PC-3 (cell line): ENCODE data around the gene ARHGAP5. TPM values are rescaled to one million over a fixed set of nuclear protein-coding genes. Genes with fewer than 3 reads are reported as not detected.
A peak's percentile ranks its signal among the peaks of the same experiment; 100 is the strongest.

ENCODE experiments used
- ATAC-seq: fragments of 200-7000 bp; cut with Tn5 transposase; 2 replicates; pipeline ENCODE4 v1.9.1; 2020; ENCODE audit warnings: mild to moderate bottlenecking, moderate library complexity
- BruUV-seq: library from RNA; stranded (reverse); fragments of 400-500 nt; replicated peaks from 2 replicates; lab custom pipeline; 2021; lab: Mats Ljungman, UMichigan
- CTCF ChIA-PET: fragments of 300-600 bp; sonication (Branson Sonifier 250); formaldehyde crosslinking; loops from one replicate; lab custom pipeline; 2022; ENCODE audit warnings: antibody characterized with exemption; lab: Charles Lee
- POLR2A ChIA-PET: fragments of 300-600 bp; sonication (Branson Sonifier 250); formaldehyde crosslinking; loops from one replicate; lab custom pipeline; 2022; ENCODE audit warnings: antibody characterized with exemption; ENCODE audit not compliant: unreplicated experiment; lab: Charles Lee
- DNase-seq: peaks from one replicate; pipeline ENCODE4 v3.0.0-alpha.2; 2015
- H2AFZ ChIP-seq: fragments of 300-600 bp; sonication (generic); 2 replicates; pipeline ENCODE4 v1.6.0; 2016; ENCODE audit warnings: antibody characterized with exemption, low read length
- H3F3A ChIP-seq: fragments of 300-600 bp; sonication (generic); one replicate; pipeline ENCODE4 v1.6.0; 2017; ENCODE audit warnings: antibody characterized with exemption, low read length, control low read depth, mild to moderate bottlenecking; ENCODE audit not compliant: unreplicated experiment
- H3K27ac ChIP-seq: fragments of 300-600 bp; sonication (generic); 2 replicates; pipeline ENCODE4 v1.5.1; 2016; ENCODE audit warnings: mild to moderate bottlenecking, low read length
- H3K27me3 ChIP-seq: fragments of 300-600 bp; sonication (generic); 2 replicates; pipeline ENCODE4 v1.6.1; 2016; ENCODE audit warnings: low read length, mixed read lengths
- H3K36me3 ChIP-seq: fragments of 300-600 bp; sonication (generic); 2 replicates; pipeline ENCODE4 v1.6.1; 2016; ENCODE audit warnings: low read depth, mixed run types, low read length, mixed read lengths
- H3K4me1 ChIP-seq: fragments of 300-600 bp; sonication (generic); 2 replicates; pipeline ENCODE4 v1.5.1; 2016; ENCODE audit warnings: low read length; ENCODE audit not compliant: insufficient read depth
- H3K4me2 ChIP-seq: fragments of 300-600 bp; sonication (generic); 2 replicates; pipeline ENCODE4 v1.6.0; 2016; ENCODE audit warnings: low read length
- H3K4me3 ChIP-seq: fragments of 300-600 bp; sonication (generic); 2 replicates; pipeline ENCODE4 v1.5.1; 2016; ENCODE audit warnings: mild to moderate bottlenecking, low read length, mixed read lengths
- H3K79me2 ChIP-seq: fragments of 300-600 bp; sonication (generic); 2 replicates; pipeline ENCODE4 v1.6.1; 2017; ENCODE audit warnings: low read length, mixed read lengths
- H3K9ac ChIP-seq: fragments of 300-600 bp; sonication (generic); 2 replicates; pipeline ENCODE4 v1.6.0; 2016; ENCODE audit warnings: mild to moderate bottlenecking, low read length
- H3K9me2 ChIP-seq: fragments of 300-600 bp; sonication (generic); replicated peaks from 2 replicates; pipeline ENCODE4 v1.6.1; 2016; ENCODE audit warnings: mixed run types, low read length, mixed read lengths
- H3K9me3 ChIP-seq: fragments of 300-600 bp; sonication (generic); 2 replicates; pipeline ENCODE4 v1.6.1; 2016; ENCODE audit warnings: low read length, mixed read lengths
- H4K20me1 ChIP-seq: fragments of 300-600 bp; sonication (generic); 2 replicates; pipeline ENCODE4 v1.6.1; 2016; ENCODE audit warnings: low read length, mixed read lengths
- EZH2 ChIP-seq: fragments of 300-600 bp; sonication (generic); IDR thresholded peaks from one replicate; pipeline ENCODE4 v1.6.1; 2017; ENCODE audit warnings: antibody characterized with exemption, mild to moderate bottlenecking, low read length; ENCODE audit not compliant: unreplicated experiment
- EZH2phosphoT487 ChIP-seq: fragments of 300-600 bp; sonication (generic); IDR thresholded peaks from 2 replicates; pipeline ENCODE4 v1.6.1; 2018; ENCODE audit warnings: mild to moderate bottlenecking, antibody characterized with exemption, low read length, borderline replicate concordance
- intact Hi-C: fragments of 100-400 bp; cut with micrococcal nuclease; formaldehyde crosslinking; loops from 2 replicates; pipeline ENCODE4 v1.9.0; 2023
- total RNA-seq: library from RNA; depleted of rRNA; stranded (reverse); fragments of >200 nt; gene quantifications from 2 replicates; pipeline ENCODE4 v1.2.3, GENCODE V29; 2014
- TF ChIP-seq, protein P1 (sequence below): fragments of 300-600 bp; sonication (generic); conservative IDR thresholded peaks from 2 replicates; pipeline ENCODE4 v1.5.1; 2017; ENCODE audit warnings: antibody characterized with exemption, low read depth, mild to moderate bottlenecking, low read length

Gene ARHGAP5
- total RNA-seq, 1 experiment from 2014 or later = 46.4 TPM

GRCh38 chr14:32076278-32077080, 625 bp upstream of the ARHGAP5 start:
- no peaks in the 10 kb centered on the region for H3K36me3 ChIP-seq
- peak overlapping the region; percentile 95 for H2AFZ ChIP-seq
- peak overlapping the region; percentile 87 for H3K4me2 ChIP-seq
- H3K4me3 ChIP-seq = peak overlapping the region; percentile 93
- H3K27ac ChIP-seq = peak overlapping the region; percentile 90
- no peaks in the 10 kb centered on the region for H3K27me3 ChIP-seq
- H3F3A ChIP-seq = no peaks in the 10 kb centered on the region
- no TSS peak for BruUV-seq
- H3K79me2 ChIP-seq = peaks cover 59% of the 10 kb centered on the region
- peaks cover 32% of the 10 kb centered on the region for H3K4me1 ChIP-seq
- intact Hi-C loops = loop anchor here (1.0 to 10.0 kb wide), 8 partner anchors 53 to 484 kb away; partner anchors contain the start of gene RNU6-8
- H3K9me2 ChIP-seq = no peaks in the 10 kb centered on the region
- POLR2A ChIA-PET = interaction anchor here (0.5 to 1.0 kb wide), 16 partner anchors 9 to 1050 kb away, joined by 3 to 25 read pairs (median 4); partner anchors contain the start of gene HEATR5A
- H3K9me3 ChIP-seq = no peaks in the 10 kb centered on the region
- peak overlapping the region; percentile 83 for H3K9ac ChIP-seq
- H4K20me1 ChIP-seq = peaks cover 26% of the 10 kb centered on the region
- TF ChIP-seq, protein P1, sequence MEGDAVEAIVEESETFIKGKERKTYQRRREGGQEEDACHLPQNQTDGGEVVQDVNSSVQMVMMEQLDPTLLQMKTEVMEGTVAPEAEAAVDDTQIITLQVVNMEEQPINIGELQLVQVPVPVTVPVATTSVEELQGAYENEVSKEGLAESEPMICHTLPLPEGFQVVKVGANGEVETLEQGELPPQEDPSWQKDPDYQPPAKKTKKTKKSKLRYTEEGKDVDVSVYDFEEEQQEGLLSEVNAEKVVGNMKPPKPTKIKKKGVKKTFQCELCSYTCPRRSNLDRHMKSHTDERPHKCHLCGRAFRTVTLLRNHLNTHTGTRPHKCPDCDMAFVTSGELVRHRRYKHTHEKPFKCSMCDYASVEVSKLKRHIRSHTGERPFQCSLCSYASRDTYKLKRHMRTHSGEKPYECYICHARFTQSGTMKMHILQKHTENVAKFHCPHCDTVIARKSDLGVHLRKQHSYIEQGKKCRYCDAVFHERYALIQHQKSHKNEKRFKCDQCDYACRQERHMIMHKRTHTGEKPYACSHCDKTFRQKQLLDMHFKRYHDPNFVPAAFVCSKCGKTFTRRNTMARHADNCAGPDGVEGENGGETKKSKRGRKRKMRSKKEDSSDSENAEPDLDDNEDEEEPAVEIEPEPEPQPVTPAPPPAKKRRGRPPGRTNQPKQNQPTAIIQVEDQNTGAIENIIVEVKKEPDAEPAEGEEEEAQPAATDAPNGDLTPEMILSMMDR = no peak
- TF ChIP-seq EZH2phosphoT487 (no peak), EZH2 (no peak)
- CTCF ChIA-PET = interaction anchor here (0.5 to 1.9 kb wide), 9 partner anchors 9 to 917 kb away, joined by 3 to 12 read pairs (median 6); partner anchors contain the start of gene RNU6-8
- DNase-seq (peak; percentile 97), ATAC-seq (peak; percentile 77)

GRCh38 chr14:32078023-32078857, 1.1 kb downstream of the ARHGAP5 start:
- peak overlapping the region; percentile 87 for H3K4me2 ChIP-seq
- no peaks in the 10 kb centered on the region for H3K9me3 ChIP-seq
- ATAC-seq (peak; percentile 2; the same call in 1 of the 2 replicates), DNase-seq (peak; percentile 39)
- ChIA-PET CTCF (no interaction called here), POLR2A (interaction anchor here (0.6 to 0.7 kb wide), 2 partner anchors 138 to 176 kb away, joined by 5 to 6 read pairs; no protein-coding TSS in a partner anchor)
- no peaks in the 10 kb centered on the region for H3F3A ChIP-seq
- no peaks in the 10 kb centered on the region for H3K36me3 ChIP-seq
- TSS peak; percentile 39 for BruUV-seq
- H3K4me1 ChIP-seq = peaks cover 38% of the 10 kb centered on the region
- intact Hi-C loops = loop anchor here (2.0 to 10.0 kb wide), 3 partner anchors 57 to 294 kb away; no protein-coding TSS in a partner anchor
- no peaks in the 10 kb centered on the region for H3K9me2 ChIP-seq
- peak overlapping the region; percentile 57 for H3K27ac ChIP-seq
- H2AFZ ChIP-seq = peak overlapping the region; percentile 50
- peaks cover 32% of the 10 kb centered on the region for H4K20me1 ChIP-seq
- H3K27me3 ChIP-seq = no peaks in the 10 kb centered on the region
- peak overlapping the region; percentile 86 for H3K9ac ChIP-seq
- H3K79me2 ChIP-seq = peaks cover 77% of the 10 kb centered on the region
- TF ChIP-seq EZH2 (no peak), EZH2phosphoT487 (no peak)
- TF ChIP-seq, protein P1 = no peak
- peak overlapping the region; percentile 93 for H3K4me3 ChIP-seq
